ENCODE data around the gene CATSPERE. TPM values are rescaled to one million over a fixed set of nuclear protein-coding genes. Genes with fewer than 3 reads are reported as not detected.
"Not testable (repeated sequence)": the region's sequence is repeated elsewhere in the genome, so short reads cannot be mapped to it uniquely, and the experiment has no call there.

The CATSPERE gene
- total RNA-seq, 1 donor from 2014 or later: 2.3 TPM

DNA sequence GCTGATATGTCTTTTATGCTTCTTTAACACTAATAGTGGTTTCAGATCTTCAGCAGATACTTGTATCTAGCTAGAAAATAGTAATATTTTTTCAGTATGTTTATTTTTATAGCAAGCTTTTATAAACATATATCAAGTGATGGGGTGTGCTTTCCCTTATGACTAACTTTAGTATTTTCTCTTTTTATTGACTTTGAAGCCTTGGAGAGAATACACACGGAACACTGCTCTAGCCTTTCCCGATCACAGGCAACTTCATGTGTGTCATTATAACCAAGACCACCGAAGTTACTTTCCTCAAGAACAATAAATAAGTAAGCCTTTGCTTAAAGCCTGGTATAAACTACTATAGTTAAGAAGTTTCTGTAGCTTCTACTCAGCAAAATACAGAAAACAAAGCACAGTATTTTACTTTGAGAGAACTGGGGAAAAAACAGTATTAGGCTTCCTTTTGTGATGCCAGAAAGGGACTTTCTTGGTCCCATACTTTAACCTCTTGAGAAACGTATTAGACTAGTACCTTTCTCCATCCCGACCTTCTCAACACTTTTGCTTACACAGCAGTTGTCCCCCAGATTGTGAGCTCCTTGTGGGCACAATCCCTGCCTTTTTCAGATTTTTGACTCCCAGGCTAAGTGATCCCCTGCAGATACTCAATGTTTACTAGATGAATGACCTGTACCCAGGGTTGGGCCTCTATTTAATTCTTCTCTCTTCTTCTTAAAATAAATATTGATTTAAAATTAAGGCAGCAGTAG lies 12.6 kb upstream of the CATSPERE start:
- DNase-seq (ENCODE audit: extremely low read depth, low read depth, low spot score): no peak

GRCh38 chr1:244449936-244450508 lies 11.1 kb upstream of the CATSPERE start:
- no peak for DNase-seq (ENCODE audit: extremely low read depth, low read depth, low spot score)

DNA sequence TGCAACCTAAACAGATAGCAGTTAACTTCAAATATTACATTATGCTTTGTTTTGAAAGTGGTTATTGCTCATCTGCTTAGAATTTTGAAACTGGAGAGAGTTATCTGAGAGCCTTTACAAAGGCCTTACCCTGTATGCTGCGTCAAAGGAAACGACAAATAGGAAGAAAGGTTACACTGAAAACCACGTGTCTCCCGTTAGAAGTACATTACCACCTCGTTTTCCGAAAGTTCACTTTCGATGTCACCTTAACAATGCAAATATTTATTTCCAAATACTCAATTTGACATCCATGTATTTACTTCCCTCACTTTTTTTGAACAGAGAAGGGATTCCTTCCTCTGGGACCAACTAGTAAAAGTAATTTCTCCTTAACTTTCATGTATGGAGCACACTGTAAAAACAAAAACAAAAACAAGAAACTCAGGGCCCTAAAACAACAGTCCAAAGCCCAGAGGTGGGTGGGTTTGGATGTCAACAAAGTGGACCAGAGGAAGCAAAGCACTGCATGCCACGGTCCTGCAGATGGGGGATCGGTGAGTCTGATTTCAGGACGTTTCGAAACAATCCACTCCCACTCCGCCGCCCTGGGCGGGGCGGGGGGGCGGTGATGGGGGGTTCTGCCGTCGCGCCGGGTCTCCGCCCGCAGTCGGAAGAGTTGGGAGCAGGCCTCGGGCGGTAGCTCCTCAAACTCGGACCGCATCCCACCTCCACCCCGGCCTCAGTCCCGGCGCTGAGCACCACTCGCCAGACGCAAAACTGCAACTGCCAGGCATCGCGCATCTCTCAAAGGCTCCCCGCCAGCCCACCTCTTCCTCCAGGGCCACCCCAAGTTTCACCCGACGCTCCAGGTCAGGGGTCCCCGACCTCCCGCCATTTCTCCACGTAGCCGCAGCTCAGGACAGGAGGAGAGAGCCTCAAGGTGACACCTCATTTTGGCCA lies 10.2 kb upstream of the CATSPERE start:
- DNase-seq (ENCODE audit: extremely low read depth, low read depth, low spot score): no peak

GRCh38 chr1:244451539-244451950 lies 9.5 kb upstream of the CATSPERE start, which contains the start of gene ADSS2:
Gene ADSS2 (minus strand): TSS chr1:244451909. CDS start chr1:244451817, 92 bp downstream.
- no peak for DNase-seq (ENCODE audit: extremely low read depth, low read depth, low spot score)

GRCh38 chr1:244451951-244452795 lies 8.9 kb upstream of the CATSPERE start:
- peak; percentile 90 for DNase-seq (ENCODE audit: extremely low read depth, low read depth, low spot score)

DNA sequence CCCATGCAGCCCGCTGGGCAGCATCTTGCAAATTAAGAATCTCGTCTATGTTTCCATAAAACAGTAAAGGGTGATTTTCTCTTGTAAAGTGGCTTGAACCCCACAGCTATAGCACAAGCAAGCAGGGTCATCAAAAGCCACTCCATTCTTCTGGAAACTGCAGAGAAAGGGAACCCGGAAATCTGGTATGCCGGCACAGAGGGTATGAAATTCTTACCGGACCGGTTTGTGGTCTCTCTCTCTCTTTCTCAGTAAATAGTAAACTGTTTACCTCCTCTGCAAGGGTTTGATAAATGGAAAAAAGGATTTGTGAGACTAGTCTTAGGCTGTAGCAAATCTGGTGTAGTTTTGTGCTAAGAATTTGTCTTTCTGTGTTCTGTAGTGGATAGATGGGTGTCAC lies 6.7 kb upstream of the CATSPERE start:
- DNase-seq (ENCODE audit: extremely low read depth, low read depth, low spot score): no peak

- no peak for DNase-seq (ENCODE audit: extremely low read depth, low read depth, low spot score)
Measured at GRCh38 chr1:244456586-244456985, 4.5 kb upstream of the CATSPERE start.

GRCh38 chr1:244458781-244459180 lies 2.3 kb upstream of the CATSPERE start:
- DNase-seq (ENCODE audit: extremely low read depth, low read depth, low spot score): no peak

- no peak for DNase-seq (ENCODE audit: extremely low read depth, low read depth, low spot score)
Measured at GRCh38 chr1:244460197-244460596, 876 bp upstream of the CATSPERE start.

- DNase-seq (ENCODE audit: extremely low read depth, low read depth, low spot score): no peak
Measured at GRCh38 chr1:244466724-244467123, 5.7 kb downstream of the CATSPERE start.

DNA sequence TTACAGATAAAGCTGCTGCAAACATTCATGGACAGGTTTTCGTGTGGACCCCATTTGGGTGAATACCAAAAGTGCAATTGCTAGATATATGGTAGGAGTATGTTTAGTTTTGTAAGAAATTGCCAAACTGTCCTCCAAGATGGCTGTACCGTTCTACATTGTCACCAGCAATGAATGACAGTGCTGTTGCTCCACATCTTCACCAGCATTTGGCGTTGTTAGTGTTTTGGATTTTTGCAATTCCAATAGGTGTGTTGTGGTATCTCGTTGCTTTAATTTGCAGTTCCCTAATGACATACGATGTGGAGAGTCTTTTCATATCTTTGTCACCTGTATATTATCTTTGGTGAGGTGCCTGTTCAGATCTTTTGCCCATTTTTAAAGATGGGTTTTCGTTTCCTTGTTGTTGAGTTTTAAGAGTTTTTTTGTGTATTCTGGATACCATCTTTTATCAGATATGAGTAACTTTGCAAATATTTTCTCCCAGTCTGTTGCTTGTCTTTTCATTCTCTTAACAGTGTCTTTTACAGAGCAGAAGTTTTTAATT lies 12.1 kb downstream of the CATSPERE start:
- no peak for DNase-seq (ENCODE audit: extremely low read depth, low read depth, low spot score)

DNA sequence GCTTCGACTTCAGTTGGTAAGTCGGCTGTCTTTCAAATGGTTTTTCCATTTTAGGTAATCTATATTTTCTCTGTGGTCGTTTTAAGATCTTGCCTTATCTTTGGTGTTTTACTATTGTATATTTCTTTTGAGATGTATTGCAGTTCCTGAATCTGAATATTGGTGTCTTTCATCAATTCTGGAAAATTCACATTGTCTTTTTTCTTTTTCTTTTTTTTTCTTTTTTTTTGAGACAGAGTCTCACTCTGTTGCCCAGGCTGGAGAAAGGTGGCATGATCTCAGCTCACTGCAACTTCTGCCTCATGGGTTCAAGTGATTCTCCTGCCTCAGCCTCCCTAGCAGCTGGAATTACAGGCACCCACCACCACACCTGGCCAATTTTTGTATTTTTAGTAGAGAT lies 23.9 kb downstream of the CATSPERE start:
- DNase-seq (ENCODE audit: extremely low read depth, low read depth, low spot score): not testable (repeated sequence)

- no peak for DNase-seq (ENCODE audit: extremely low read depth, low read depth, low spot score)
Measured at GRCh38 chr1:244494653-244495052, 33.6 kb downstream of the CATSPERE start.

DNA sequence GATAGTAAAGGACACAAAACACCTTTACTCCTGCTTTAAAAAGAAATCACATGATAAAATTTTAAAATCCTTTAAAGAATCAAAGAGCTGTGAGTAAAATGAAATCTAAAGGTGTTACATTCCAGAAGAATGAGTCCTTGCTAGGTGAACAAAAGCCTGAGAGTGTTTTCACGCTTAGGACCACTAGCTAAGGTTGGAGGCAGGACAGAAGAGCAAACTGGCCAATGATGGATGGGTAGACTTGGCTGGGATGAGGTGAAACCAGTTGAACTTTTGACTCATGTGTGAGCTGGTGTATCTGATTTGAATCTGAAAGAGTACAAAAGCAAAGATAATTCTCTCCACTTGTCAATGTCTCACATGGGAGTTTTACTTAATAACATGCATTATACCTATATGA lies 35.1 kb downstream of the CATSPERE start:
- DNase-seq (ENCODE audit: extremely low read depth, low read depth, low spot score): no peak

GRCh38 chr1:244497805-244498204 lies 36.7 kb downstream of the CATSPERE start:
- DNase-seq (ENCODE audit: extremely low read depth, low read depth, low spot score): no peak

- DNase-seq (ENCODE audit: extremely low read depth, low read depth, low spot score): not testable (repeated sequence)
Measured at GRCh38 chr1:244499484-244499883, 38.4 kb downstream of the CATSPERE start.

GRCh38 chr1:244500515-244500914 lies 39.4 kb downstream of the CATSPERE start:
- DNase-seq (ENCODE audit: extremely low read depth, low read depth, low spot score): not testable (repeated sequence)

DNA sequence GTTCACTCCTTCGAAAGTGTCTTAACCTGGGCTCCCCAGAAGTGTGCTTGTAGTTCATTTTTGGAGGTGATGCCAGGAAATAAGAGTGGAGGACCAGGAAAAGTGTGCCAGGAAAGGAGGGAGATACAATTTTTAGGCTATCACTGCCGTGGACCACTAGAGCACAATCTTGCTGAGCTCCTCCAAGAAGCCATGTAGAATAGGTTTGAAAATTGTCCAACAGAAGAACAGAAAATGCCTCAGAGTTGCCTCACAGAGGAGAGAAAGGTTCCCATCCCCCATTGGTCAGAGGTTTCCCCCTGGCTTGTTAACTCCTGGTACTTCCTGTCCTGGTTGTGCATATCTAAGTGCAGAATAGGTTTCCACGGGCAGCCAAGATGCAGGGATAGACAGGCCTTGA lies 41.6 kb downstream of the CATSPERE start:
- no peak for DNase-seq (ENCODE audit: extremely low read depth, low read depth, low spot score)

DNA sequence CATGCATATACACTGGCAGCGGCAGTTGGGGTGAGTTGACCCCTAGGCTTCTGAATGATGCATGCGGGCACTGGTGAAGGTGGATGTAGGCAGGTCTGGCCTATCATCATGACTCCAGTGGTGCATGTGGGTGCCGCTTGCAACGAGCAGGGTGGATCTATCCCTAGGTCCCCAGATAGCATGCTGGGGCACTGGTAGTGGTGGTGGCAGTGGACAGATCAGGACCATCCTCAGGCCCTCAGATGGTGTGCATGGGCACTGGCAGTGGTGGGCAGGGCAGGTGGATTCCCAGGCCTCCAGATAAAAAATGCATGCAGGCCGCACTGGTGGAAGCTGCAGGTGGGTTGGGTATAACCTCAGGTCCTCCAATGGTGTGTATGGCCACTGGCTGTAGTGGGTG lies 52.4 kb downstream of the CATSPERE start:
- DNase-seq (ENCODE audit: extremely low read depth, low read depth, low spot score): no peak

DNA sequence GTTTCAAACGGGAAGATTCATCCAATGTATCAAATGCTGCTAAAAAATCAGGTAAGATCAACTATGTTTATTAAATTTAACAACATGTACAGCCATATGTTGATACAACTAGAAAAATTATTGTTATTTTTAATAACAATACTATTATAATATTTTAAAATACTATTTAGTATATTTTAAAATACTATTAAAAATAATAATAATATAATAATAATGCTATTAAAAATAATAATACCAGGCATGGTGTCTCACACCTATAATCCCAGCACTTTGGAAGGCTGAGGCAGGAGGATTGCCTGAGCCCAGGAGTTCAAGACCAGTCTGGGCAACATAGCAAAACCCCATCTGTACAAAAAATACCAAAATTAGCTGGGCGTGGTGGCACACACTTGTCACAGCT lies 54.6 kb downstream of the CATSPERE start:
- no peak for DNase-seq (ENCODE audit: extremely low read depth, low read depth, low spot score)
